A673 (cell line): ENCODE measurements around the gene QKI. TPM values are rescaled to one million over a fixed set of nuclear protein-coding genes. Genes with fewer than 3 reads are reported as not detected.

Experiments used
- BruUV-seq: library from RNA; stranded (reverse); fragments of 400-500 nt; replicated peaks from 2 replicates; lab custom pipeline; 2021; lab: Mats Ljungman, UMichigan
- CTCF ChIA-PET: fragments of 300-600 bp; sonication (Branson Sonifier 250); formaldehyde crosslinking; loops from one replicate; lab custom pipeline; 2022; ENCODE audit warnings: antibody characterized with exemption; lab: Charles Lee
- POLR2A ChIA-PET: fragments of 300-600 bp; sonication (Branson Sonifier 250); formaldehyde crosslinking; loops from one replicate; lab custom pipeline; 2022; ENCODE audit warnings: antibody characterized with exemption; ENCODE audit not compliant: low non-redundant PET; lab: Charles Lee
- DNase-seq: peaks from one replicate; pipeline ENCODE4 v3.0.0-alpha.2; 2015; ENCODE audit warnings: low spot score
- H3K27ac ChIP-seq: fragments of 200-600 bp; sonication (generic); 2 replicates; pipeline ENCODE4 v1.5.1; 2016; ENCODE audit warnings: mixed run types, low read depth, mild to moderate bottlenecking, mixed read lengths, antibody characterized with exemption, low read length; ENCODE audit not compliant: poor library complexity, severe bottlenecking
- H3K27me3 ChIP-seq: fragments of 200-600 bp; sonication (generic); replicated peaks from 2 replicates; pipeline ENCODE4 v1.6.1; 2017; ENCODE audit warnings: mixed run types, low read depth, mild to moderate bottlenecking, mixed read lengths, antibody characterized with exemption, low read length; ENCODE audit not compliant: insufficient read depth, poor library complexity
- H3K36me3 ChIP-seq: fragments of 200-600 bp; sonication (generic); 2 replicates; pipeline ENCODE4 v1.6.1; 2016; ENCODE audit warnings: mixed run types, mild to moderate bottlenecking, mixed read lengths, antibody characterized with exemption, low read length; ENCODE audit not compliant: insufficient read depth, poor library complexity, severe bottlenecking
- H3K4me1 ChIP-seq: fragments of 200-600 bp; sonication (generic); 2 replicates; pipeline ENCODE4 v1.6.1; 2017; ENCODE audit warnings: mixed run types, mild to moderate bottlenecking, mixed read lengths, antibody characterized with exemption, low read length; ENCODE audit not compliant: insufficient read depth, poor library complexity, severe bottlenecking
- H3K4me3 ChIP-seq: fragments of 200-600 bp; sonication (generic); 2 replicates; pipeline ENCODE4 v1.5.1; 2016; ENCODE audit warnings: low read depth, mixed run types, mild to moderate bottlenecking, mixed read lengths, low read length; ENCODE audit not compliant: poor library complexity, severe bottlenecking
- H3K9me3 ChIP-seq: fragments of 200-600 bp; sonication (generic); 2 replicates; pipeline ENCODE4 v1.6.1; 2016; ENCODE audit warnings: mixed run types, low read depth, mild to moderate bottlenecking, mixed read lengths, antibody characterized with exemption, low read length; ENCODE audit not compliant: poor library complexity, severe bottlenecking
- CTCF ChIP-seq: fragments of 300-800, 200-600 bp; sonication (generic); conservative IDR thresholded peaks from 2 replicates; pipeline ENCODE4 v1.5.1; 2017; ENCODE audit warnings: low read depth, mild to moderate bottlenecking, antibody characterized with exemption, low read length, moderate library complexity, mixed read lengths
- EZH2 ChIP-seq: fragments of 200-600 bp; sonication (generic); IDR thresholded peaks from 2 replicates; pipeline ENCODE4 v1.6.1; 2017; ENCODE audit warnings: borderline replicate concordance, low read depth, mild to moderate bottlenecking, mixed read lengths, antibody characterized with exemption, low read length; ENCODE audit not compliant: poor library complexity, severe bottlenecking
- intact Hi-C: fragments of 100-400 bp; cut with micrococcal nuclease; formaldehyde crosslinking; loops from one replicate; pipeline ENCODE4 v1.10.0; 2022; ENCODE audit not compliant: unreplicated experiment
- total RNA-seq: library from RNA; stranded (reverse); gene quantifications from 2 replicates; pipeline ENCODE4 v1.2.3, GENCODE V29; 2021

Gene QKI
- total RNA-seq, 1 experiment from 2014 or later, result 128 TPM

DNA sequence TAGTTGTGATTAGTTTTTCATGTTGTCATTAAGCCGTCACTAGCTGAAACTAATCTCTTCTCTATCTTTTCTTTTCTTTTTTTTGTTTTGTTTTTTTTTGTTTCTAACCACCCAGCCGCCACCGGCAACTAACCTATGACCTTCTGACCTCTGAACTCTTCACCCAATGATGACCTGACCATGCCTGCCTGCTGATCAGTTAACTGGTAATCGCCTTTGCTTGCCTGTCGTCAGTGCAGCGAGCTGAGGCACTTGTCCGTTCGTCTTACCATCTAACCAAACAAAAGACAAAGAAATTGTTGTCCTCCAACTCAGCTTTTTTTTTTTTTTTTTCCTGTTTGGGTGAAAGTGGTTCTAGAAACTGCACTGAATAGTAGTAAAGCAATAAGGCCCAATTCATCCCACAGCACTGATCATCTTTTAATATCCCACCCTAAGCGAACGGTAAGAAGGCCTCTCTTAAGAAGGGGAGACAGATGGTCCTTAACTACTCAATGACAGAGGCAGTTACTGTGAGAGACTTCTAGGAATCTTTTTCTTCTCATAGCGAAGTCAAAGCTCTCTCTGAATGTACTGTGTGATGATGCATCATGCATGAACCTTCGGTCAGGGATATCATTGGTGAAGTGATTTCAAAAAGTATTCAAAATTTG is 156.2 kb downstream of the QKI start:
- BruUV-seq, result no TSS peak
- ChIA-PET CTCF (no interaction called here), POLR2A (interaction anchor here (0.5 kb wide), 1 partner anchor 16 kb away, joined by 4 read pairs; no protein-coding TSS in a partner anchor)
- no peaks in the 10 kb centered on the region for H3K9me3 ChIP-seq
- H3K4me1 ChIP-seq, result no peaks in the 10 kb centered on the region
- no peak for TF ChIP-seq CTCF
- no peak for TF ChIP-seq EZH2
- no peaks in the 10 kb centered on the region for H3K27me3 ChIP-seq
- DNase-seq, result no peak
- intact Hi-C loops, result no loop called here
- H3K27ac ChIP-seq, result no peak overlapping the region
- no peak overlapping the region for H3K4me3 ChIP-seq
- H3K36me3 ChIP-seq, result peaks cover 6% of the 10 kb centered on the region

- POLR2A ChIA-PET, result no interaction called here
- H3K4me1 ChIP-seq, result no peaks in the 10 kb centered on the region
- H3K36me3 ChIP-seq, result peaks cover 6% of the 10 kb centered on the region
- H3K9me3 ChIP-seq, result no peaks in the 10 kb centered on the region
- intact Hi-C loops, result no loop called here
- H3K27ac ChIP-seq, result no peak overlapping the region
- H3K4me3 ChIP-seq, result no peak overlapping the region
- H3K27me3 ChIP-seq, result no peaks in the 10 kb centered on the region
- CTCF ChIA-PET, result no interaction called here
- no TSS peak for BruUV-seq
- no peak for TF ChIP-seq CTCF
- no peak for TF ChIP-seq EZH2
- DNase-seq, result no peak
Observed at GRCh38 chr6:163571730-163572129, 157.2 kb downstream of the QKI start.

DNA sequence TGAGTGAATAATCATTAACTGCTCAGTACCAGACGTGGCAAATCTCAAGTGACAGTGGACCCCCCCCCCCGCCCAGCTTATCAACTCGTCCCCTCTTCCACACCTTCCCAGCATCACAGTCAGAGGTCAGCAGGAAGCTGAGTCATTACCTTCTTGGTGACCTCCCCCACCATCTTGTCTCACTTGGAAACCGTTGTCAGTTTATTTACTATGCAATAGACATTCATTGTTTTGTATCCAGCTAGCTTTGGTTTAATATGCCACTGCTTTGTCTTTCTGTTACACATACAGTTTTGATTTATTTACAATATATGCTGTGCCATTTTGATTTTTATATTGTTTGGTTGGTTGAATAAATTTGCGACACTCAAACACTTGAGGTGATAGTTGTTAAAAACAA is 158.1 kb downstream of the QKI start:
- peaks cover 6% of the 10 kb centered on the region for H3K36me3 ChIP-seq
- TF ChIP-seq CTCF, result no peak
- no peak for TF ChIP-seq EZH2
- no peak overlapping the region for H3K27ac ChIP-seq
- H3K4me3 ChIP-seq, result no peak overlapping the region
- ChIA-PET POLR2A (no interaction called here), CTCF (no interaction called here)
- H3K27me3 ChIP-seq, result no peaks in the 10 kb centered on the region
- BruUV-seq, result no TSS peak
- intact Hi-C loops, result no loop called here
- peaks cover 4% of the 10 kb centered on the region for H3K4me1 ChIP-seq
- no peaks in the 10 kb centered on the region for H3K9me3 ChIP-seq
- DNase-seq, result no peak
